ENCODE results near the gene NFIB.

Gene NFIB

DNA sequence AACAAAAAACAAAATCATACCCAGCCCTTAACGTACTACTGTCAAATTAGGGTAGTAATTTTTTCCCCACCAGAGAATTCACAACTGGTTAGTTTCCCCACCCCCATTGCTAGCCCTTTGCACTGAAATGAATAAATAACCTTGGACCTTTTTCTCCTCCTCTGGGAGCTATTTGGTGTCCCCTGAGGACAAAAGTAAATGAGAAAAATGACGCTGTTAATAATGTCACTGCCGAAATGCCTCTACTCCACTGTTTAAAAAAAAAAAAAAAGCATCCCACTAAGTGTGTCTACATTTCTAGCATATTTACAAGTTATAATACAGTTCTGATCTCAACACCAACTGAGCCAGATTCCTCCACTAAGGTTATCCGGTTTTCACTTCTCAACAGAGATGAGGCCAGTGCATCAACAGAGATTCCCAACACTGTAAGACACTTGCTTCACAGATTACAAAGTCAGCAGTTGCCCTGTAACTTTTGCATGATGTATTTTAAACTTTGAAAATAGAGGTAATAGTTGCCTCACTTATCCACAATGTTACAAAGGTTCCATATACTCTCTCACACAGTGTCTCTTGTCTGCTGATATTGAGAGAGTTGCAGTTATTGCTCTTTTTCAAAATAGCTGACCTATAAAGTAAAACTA is 5.1 kb upstream of the NFIB start:
- no peak for DNase-seq (ENCODE audit: low spot score)

GRCh38 chr9:14318361-14318760 is 4.4 kb upstream of the NFIB start:
- no peak for DNase-seq (ENCODE audit: low spot score)

- no peak for DNase-seq (ENCODE audit: low spot score)
Observed at GRCh38 chr9:14317667-14318320, 3.9 kb upstream of the NFIB start.

DNA sequence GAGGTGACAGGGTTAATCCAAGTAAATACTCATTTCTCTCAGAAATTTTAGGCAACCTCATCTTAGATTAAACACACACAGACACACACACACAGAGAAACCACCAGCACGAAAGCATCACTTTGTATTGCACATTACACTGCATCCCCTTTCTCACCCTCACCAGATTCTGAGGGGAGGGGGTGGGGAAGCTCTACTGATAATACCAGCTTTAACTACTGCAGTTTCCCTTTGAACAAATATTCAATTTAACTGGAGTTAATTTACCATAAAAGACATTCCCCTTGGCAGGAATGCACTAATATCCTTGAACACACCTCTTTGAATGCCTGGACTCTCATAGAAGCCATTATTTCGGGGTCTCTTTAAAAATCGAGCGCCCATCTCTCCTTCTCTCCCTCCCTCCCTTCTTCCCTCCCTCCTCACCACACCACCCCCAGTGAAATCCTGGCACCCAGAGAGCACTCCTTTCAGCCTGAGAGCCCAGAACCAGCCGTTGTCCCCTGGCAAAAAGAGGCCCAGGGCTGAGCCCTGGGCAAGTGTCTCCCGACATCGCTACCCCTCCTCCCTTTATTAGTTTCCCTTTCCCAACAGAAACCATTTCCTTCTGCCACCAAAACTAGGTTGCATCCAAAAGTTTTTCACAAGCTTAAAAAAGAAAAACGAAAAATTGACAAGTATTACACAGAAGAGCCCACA is 2.8 kb upstream of the NFIB start:
- DNase-seq (ENCODE audit: low spot score), result no peak

GRCh38 chr9:14315875-14316601 is 2.1 kb upstream of the NFIB start:
- DNase-seq (ENCODE audit: low spot score), result no peak

DNA sequence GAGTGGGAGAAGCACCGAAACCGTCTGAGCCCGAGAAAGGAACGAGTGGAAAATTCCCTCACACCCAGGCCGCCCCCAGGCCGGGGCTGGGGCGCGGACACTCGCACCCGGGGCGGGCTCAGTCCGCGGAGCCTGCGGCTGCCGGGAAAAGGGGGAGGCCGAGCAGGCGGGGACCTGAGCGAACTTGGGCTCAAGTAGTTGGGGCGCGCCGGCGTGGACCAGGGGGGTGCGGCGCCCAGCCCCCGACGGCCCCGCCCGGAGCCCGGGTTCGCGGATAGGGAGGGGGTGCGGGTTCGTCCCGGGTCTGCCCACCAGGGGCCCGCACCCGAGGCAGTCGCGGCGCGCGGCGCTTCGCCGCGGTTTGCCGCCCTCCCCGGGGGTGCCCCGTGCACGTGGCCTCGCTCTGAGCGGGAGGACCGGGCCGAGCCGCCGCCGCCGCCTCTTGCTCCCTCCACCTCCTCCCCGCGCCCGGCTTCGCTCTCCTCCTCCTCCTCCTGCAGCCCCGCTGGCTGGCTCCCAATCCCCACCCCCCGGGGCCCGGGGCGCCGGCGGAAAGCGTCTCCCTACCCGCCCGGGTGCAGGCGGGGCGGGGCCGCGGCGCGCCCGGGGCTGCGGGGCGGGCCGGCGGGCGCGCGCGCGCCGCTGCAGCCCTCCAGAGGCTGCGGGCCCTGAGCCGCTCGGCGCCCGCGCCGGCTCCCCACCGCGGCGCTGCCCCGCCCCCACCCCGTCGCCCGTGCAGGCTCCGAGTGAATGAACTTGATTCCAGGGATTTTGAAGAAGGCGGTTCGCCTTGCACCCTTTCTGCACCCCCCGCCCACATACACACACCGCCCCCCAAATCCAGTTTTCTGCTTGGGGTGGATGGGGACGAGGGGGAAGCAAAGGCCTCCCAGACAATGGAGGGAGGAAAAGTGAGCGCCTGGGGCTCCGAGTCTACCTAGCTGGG is 1.3 kb upstream of the NFIB start:
- no peak for DNase-seq (ENCODE audit: low spot score)

DNA sequence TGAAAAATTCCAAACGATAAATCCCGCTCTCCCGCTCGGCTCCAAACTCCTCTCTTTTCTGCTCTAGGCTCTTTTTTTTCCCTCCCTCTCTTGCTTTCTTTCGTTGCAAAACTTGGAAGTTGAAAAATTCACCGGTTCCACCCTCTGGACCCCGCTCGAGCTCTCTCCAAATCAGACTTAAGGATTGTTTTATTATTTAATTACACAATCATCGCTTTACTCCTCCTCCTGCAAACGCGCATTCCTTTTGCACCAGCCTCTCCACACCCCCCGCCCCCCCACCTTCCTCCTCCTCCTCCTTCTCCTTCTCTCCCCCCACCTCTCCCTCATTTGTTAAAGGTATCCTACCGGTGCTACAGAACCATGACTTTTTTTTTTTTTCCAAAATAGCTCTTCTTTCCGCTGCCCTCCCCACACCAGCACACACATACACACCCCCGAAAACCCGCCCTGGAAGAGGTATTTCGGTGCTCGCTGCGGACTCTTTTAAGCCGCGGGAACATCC is 535 bp upstream of the NFIB start:
- DNase-seq (ENCODE audit: low spot score), result no peak

DNA sequence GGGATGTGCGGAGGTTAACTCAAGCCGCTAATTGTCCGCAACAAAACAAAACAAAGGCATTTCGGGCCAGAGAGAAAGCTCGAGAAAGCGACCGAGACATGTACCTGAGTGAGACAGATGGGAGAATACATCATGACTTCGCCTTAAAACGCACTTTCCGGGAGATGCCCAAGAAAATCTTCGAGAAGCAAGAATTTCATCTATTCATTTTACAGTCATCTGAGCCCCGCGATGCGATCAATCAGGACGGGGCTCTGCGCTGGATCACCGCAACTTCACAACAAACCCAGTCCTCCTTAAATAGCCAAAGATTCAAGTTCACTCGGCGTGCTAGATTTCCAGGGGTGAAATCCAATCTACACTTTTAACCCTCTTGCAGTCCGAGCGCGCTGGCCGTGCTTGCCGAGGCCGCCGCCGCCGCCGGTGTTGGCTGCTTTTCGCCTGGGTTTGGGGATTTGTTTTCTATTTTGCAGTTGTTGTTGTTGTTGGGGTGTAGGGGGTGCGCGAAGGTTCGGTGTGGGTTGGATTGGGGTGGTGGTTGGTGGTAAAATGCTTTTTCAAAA is 482 bp downstream of the NFIB start:
- DNase-seq (ENCODE audit: low spot score), result no peak

GRCh38 chr9:14312719-14313377 is 1.1 kb downstream of the NFIB start:
- DNase-seq (ENCODE audit: low spot score), result no peak

GRCh38 chr9:14311956-14312685 is 1.8 kb downstream of the NFIB start:
- DNase-seq (ENCODE audit: low spot score), result no peak

GRCh38 chr9:14311171-14311949 is 2.6 kb downstream of the NFIB start:
- no peak for DNase-seq (ENCODE audit: low spot score)

- DNase-seq (ENCODE audit: low spot score), result no peak
Observed at GRCh38 chr9:14310311-14310710, 3.6 kb downstream of the NFIB start.

GRCh38 chr9:14309403-14309802 is 4.5 kb downstream of the NFIB start:
- no peak for DNase-seq (ENCODE audit: low spot score)

DNA sequence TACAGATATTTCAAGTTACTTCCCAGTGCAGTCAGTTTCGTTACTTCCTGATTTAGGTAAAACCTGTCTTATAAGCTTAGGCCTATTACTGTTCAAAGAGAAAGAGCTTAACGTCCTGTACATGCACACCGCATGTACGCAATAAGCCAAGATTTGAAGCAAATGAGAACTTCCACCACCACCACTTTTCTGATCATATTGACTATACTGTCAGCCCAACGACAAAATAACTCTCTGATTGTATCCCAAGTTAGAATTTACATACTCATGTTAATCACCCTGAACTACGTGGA is 5.1 kb downstream of the NFIB start:
- DNase-seq (ENCODE audit: low spot score), result no peak

DNA sequence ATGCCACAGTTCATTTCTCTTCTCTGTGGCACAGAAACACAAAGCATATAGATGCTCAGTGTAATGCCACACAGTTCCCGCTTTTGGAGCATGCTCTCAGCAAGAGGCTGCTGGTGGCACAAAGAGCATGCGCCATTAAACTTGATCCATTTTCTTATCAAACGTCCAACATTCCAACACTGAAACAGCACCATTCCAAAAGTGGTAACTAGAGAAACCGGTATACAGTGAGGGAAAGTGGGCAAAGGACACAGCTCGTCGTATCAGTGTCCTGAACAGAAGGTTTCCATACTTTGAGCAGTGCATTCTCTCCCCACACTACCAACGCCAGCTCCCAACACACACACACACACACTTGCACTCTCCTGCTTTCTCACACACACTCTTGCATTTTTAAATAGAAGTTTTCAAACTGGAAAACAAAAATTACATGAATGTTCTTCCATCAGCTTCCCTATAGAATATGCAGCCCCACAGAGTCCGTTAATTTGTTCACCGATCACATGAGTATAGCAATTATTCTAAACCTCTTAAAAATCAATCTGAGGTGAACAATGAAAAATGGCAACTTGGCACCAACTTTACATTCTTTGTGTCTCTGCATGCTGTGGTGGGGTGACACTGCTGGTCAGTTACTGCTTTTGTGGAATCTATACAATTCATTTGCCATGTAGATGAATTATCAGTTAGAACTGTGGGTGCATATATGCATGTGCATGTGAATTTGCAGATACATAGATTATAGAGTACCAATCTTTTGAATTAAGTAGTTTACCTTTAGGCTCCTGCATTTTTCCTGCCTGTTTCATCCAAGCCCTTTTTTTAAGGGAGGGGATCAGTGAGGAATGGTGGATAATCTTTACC is 5.7 kb downstream of the NFIB start:
- DNase-seq (ENCODE audit: low spot score), result no peak

- no peak for DNase-seq (ENCODE audit: low spot score)
Observed at GRCh38 chr9:14306672-14307660, 7.0 kb downstream of the NFIB start.

DNA sequence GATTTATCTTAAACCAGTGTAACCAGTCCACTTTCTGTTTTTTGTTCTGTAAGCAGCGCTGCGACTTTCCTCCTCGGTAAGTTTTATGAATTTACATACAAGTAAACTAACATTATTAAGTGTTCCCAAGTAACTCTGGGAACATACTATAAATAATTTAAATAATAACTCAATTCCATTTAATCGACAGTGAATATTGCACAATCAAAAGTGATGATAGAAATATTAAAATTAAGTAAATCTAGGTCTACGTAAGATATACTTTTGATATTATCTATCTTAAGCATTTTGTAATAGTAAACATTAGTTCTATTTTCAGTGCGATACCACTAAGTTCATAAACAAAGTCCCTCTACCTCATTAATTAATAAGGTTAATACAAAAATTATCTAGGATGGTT is 7.8 kb downstream of the NFIB start:
- DNase-seq (ENCODE audit: low spot score), result no peak

All from activated CD4-positive, alpha-beta T cell treated with anti-CD3 and anti-CD28 coated beads, Interleukin-2, Interleukin-4, amounts not matched to agents 100 ng/mL and 50 ng/mL, durations not matched to agents 16 hours and 8 hours (primary cell).